GM19438 (cell line): Measurements from ENCODE around the gene ACAP3.

ENCODE experiments used
- ATAC-seq: cut with Tn5 transposase; IDR thresholded peaks from one replicate; pipeline ENCODE4 v1.9.1; 2021; ENCODE audit warnings: low read depth; ENCODE audit not compliant: unreplicated experiment

Gene ACAP3

DNA sequence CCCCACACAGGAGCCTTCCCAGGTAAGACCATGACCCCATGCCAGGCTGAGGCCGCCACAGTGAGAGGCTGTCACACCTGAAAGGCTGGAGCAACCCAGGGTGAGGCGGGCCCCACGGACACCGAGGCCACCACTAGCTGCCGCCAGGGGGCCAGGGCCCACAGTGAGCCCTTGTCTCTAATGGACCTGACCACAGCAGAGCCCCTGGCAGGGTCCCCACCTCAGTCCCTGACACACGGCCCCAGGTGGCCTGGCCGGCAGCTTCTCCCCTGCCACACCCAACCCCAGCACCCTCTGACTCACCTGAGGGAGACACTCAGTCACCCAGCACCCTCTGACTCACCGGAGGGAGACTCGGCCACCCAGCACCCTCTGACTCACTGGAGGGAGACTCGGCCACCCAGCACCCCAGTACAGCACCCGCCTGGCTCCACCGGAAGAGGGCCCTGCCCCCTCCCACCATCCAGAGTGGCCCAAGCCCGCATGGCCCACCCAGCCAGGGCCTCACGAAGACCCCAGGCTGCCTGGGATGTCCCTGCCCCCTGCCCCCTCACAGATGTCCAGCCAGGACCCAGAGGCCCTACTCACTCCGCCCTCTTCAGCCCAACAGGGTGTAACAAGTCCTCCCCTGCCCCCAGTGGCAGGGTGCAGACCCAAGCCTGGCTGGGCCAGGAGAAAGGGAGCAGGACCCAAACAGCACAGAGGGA is 37.1 kb upstream of the ACAP3 start:
- no peak for ATAC-seq

- no peak for ATAC-seq
Observed at GRCh38 chr1:1343811-1344421, 36.2 kb upstream of the ACAP3 start.

DNA sequence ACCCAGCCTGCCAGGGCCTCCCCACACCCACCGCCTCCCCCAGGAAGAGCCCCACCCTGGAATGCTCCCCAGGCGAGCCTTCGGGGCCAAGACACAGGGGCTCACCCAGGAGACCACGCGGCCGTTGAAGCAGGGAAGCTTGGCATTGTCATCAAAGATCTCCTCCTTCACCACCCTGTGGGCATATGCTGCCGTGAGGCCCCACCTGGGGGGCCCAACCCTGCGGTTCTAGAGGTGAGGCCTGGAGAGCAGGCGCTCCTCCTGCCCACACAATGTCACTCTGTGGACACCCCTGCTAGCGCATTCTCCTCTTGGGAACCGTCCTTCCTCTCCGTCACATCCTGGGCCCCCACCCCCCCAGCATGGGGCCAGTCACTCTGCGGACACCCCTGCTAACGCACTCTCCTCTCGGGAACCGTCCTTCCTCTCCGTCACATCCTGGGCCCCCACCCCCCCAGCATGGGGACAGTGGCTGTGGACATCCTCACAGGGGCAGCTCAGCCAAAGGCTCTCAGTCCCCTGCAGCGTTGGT is 34.9 kb upstream of the ACAP3 start:
- ATAC-seq: no peak

GRCh38 chr1:1342061-1342562 is 34.4 kb upstream of the ACAP3 start:
- ATAC-seq: no peak

DNA sequence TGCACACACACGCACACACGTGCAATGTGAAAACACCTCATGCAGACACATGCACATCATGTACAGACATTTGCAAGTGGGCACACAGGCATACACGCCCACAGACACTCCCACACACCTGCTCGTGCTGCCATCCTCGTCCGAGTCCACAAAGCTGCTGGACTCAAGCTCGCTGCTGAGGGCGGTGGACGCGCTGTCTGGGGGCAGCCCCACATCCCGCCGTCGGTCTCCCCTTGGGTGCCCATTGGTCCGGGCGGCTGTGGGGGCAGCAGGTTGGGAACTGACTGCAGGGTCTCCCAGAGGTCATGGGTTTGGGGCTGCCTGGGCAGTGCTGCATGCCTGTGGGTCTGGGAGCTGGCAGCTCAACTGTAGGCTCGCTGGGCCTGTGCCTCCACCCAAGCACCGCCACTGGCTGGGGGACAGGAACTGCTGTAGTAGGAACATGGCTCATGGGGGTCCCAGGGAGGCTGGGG is 33.9 kb upstream of the ACAP3 start:
- ATAC-seq: no peak

DNA sequence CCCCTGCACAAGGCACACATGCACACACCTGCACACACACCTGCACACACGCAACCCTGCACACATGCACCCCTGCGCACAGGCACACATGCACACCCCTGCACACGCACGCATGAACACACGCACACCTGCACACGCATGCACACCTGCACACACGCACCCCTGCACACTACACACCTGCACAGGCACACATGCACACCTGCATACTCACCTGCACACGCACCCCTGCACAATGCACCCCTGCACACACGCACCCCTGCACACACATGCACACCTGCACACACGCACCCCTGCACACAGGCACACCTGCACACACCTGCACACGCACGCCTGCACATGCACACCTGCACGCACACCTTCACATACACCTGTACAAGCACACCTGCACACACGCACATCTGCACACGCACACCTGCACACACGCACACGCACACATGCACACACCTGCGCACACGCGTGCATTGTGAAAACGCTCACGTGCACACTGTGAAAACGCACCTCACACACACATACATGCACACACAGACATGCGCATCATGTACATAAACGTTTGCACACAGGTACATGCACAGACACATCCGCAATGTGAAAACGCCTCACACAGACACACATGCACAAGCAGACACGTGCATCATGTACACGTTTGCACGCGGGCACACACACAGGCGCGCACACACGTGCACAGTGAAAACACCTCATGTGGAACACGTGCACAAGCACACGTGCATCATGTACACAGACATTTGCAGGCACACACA is 33.2 kb upstream of the ACAP3 start:
- ATAC-seq: no peak

GRCh38 chr1:1340185-1340584 is 32.5 kb upstream of the ACAP3 start:
- no peak for ATAC-seq

- ATAC-seq: no peak
Observed at GRCh38 chr1:1338278-1338677, 30.5 kb upstream of the ACAP3 start.

- ATAC-seq: no peak
Observed at GRCh38 chr1:1337793-1338147, 30.0 kb upstream of the ACAP3 start.

DNA sequence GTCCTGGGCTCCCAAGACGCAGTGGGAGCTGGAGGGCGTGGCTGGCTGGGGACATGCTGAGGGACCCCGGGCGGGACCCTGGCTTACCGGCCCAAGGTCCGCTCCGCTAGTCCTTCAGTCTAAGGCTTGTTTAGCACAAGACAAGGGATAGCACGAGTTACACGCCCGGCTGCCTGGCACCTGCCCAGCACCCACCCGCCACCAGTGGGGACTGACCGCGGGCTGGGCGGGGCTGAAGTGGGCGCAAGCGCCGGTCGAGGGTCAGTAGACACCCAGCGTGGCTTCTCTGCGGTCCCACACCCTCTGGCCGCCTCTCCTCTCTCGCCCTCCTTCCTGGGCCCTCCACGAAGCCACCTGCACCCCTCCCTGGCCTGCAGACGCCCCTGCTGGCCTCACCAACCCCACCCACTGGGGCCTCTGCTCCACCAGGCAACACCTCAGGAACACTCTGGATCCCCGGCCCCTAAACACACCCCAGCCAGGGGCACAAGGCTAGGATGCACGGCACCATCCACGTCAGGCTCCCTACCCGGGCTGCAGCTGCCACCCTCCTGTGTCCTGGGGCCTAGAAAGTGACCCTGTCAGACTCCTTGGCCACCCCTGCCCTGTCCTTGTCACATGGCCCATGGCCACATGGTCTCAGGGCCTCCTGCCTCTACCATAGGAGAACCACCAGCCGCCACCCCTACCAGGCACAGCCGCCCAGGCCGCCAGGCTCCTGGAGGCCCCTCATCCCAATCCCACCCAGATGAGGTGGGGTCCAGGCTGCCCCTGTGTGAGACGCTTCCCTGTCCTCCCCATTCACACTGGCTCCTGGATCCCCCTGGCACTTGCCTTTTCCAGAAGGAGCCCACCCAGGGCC is 29.4 kb upstream of the ACAP3 start:
- ATAC-seq: no peak

- no peak for ATAC-seq
Observed at GRCh38 chr1:1336446-1336845, 28.7 kb upstream of the ACAP3 start.

DNA sequence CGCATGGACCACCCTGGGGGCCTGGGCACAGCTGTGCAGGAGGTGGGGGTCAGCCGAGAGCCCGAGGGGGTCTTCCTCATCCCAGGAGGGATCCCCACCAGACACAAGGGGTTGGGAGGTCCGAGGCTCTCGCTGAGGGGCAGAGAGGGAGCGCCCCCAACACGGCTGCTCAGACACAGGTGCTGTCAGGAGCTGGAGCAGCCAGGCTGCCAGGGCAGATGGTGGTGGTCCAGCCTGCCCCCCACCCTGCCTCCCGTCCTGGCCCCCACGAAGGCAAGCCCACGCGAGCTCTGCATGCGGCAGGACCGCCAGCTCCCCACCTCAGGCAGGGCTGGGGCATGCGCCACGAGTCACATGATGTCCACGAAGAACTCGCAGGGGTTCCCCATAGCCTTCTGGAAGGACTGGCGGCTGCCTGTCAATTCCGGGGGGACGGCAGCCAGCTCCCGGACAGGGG is 28.1 kb upstream of the ACAP3 start:
- ATAC-seq: no peak

GRCh38 chr1:1335283-1335682 is 27.6 kb upstream of the ACAP3 start:
- ATAC-seq: no peak

DNA sequence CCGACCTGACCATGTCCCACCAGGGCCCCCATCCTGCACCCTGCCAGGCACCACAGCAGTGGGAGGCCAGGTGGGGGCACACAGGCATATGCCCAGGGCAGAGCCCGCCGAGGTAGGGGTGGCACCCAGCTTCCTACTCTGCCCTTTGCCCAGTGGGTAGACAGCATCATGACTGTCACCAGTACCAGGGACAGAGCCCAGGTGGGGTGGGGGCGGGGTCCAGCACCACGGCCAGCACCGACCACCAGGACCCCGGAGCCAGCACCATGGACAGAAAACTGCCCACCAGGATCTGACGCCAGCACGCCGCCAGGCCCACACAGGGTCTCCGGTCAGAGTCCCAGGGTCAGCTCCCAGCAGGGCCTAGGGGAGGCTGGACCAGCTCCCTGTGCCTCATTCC is 27.1 kb upstream of the ACAP3 start:
- no peak for ATAC-seq

DNA sequence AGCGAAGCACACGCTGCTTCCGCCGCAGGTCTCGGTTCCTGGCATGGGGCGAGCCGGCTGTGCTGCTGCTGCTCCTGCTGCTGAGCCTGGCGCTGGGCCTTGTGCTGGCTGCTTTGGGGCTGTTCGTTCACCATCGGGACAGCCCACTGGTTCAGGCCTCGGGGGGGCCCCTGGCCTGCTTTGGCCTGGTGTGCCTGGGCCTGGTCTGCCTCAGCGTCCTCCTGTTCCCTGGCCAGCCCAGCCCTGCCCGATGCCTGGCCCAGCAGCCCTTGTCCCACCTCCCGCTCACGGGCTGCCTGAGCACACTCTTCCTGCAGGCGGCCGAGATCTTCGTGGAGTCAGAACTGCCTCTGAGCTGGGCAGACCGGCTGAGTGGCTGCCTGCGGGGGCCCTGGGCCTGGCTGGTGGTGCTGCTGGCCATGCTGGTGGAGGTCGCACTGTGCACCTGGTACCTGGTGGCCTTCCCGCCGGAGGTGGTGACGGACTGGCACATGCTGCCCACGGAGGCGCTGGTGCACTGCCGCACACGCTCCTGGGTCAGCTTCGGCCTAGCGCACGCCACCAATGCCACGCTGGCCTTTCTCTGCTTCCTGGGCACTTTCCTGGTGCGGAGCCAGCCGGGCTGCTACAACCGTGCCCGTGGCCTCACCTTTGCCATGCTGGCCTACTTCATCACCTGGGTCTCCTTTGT is 26.0 kb upstream of the ACAP3 start:
- ATAC-seq: no peak

- ATAC-seq: no peak
Observed at GRCh38 chr1:1332774-1333480, 25.2 kb upstream of the ACAP3 start.

- ATAC-seq: no peak
Observed at GRCh38 chr1:1332031-1332755, 24.5 kb upstream of the ACAP3 start.
